Measurements from ENCODE around the gene CHRNA4.

Gene CHRNA4

DNA sequence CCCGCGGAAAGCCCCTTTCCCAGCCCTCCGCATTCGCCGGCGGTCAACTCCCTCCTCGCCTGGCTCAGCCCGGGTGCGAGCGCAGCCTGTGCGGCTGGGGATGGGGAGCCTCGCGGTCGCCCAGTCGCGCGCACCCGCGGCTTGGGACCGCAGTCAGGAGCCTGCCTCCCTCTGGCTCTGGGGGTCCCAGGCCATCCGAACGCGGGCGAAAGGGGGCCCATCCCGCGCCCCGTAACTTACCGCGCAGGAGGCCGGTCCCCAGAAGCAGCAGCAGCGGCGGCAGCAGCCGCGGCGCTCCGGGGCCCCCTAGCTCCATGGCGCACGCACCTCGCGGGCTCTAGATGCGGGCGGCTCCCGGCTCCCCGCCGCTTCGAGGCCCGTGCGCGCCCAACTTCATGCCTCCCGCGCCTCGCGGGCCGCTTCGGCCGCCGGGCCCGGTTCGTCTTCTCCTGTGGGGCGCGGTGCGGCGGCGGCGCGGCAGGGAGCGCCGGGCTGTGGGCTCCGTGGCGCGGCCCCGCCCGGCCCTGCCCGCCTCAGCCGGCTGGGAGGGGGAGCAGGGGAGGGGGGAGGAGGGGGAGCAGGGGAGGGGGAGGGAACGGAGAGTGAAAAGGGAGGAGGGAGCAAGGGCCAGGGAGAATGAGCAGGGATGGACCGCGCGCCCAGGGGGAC is at the start of gene CHRNA4:
Gene CHRNA4 (minus strand): TSS at position 500 of the 669 bp plus-strand sequence. CDS start 184 bp downstream, at position 316.
- no peaks in the 10 kb centered on the region for H4K20me1 ChIP-seq (ENCODE audit: insufficient read depth, low read length)
- no peak within 1 kb of the TSS for H3K27ac ChIP-seq (ENCODE audit: low read length)
- H3K9ac ChIP-seq (ENCODE audit: low read length) = no peak within 1 kb of the TSS
- no peak within 1 kb of the TSS for H3K4me2 ChIP-seq (ENCODE audit: low read length)
- H3K79me2 ChIP-seq (ENCODE audit: low read length) = no peaks in the 10 kb centered on the region
- H3K4me3 ChIP-seq (ENCODE audit: low read length) = no peak within 1 kb of the TSS
- no peaks in the 10 kb centered on the region for H3K27me3 ChIP-seq (ENCODE audit: low read depth, low read length)
- no peaks in the 10 kb centered on the region for H3K9me3 ChIP-seq (ENCODE audit: insufficient read depth, low read length)
- H3K36me3 ChIP-seq (replicated peaks; ENCODE audit: low read depth, low read length) = no peaks in the 10 kb centered on the region
- no peaks in the 10 kb centered on the region for H3K4me1 ChIP-seq (ENCODE audit: low read length)
- no peak within 1 kb of the TSS for H2AFZ ChIP-seq (ENCODE audit: low read depth, low read length)
- TF ChIP-seq, protein P1, sequence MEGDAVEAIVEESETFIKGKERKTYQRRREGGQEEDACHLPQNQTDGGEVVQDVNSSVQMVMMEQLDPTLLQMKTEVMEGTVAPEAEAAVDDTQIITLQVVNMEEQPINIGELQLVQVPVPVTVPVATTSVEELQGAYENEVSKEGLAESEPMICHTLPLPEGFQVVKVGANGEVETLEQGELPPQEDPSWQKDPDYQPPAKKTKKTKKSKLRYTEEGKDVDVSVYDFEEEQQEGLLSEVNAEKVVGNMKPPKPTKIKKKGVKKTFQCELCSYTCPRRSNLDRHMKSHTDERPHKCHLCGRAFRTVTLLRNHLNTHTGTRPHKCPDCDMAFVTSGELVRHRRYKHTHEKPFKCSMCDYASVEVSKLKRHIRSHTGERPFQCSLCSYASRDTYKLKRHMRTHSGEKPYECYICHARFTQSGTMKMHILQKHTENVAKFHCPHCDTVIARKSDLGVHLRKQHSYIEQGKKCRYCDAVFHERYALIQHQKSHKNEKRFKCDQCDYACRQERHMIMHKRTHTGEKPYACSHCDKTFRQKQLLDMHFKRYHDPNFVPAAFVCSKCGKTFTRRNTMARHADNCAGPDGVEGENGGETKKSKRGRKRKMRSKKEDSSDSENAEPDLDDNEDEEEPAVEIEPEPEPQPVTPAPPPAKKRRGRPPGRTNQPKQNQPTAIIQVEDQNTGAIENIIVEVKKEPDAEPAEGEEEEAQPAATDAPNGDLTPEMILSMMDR (IDR thresholded peaks at IDR 0.05; ENCODE audit: low read depth, low read length) = no peak
- no peak for TF ChIP-seq EZH2phosphoT487 (IDR thresholded peaks at IDR 0.05; ENCODE audit: low read depth)

DNA sequence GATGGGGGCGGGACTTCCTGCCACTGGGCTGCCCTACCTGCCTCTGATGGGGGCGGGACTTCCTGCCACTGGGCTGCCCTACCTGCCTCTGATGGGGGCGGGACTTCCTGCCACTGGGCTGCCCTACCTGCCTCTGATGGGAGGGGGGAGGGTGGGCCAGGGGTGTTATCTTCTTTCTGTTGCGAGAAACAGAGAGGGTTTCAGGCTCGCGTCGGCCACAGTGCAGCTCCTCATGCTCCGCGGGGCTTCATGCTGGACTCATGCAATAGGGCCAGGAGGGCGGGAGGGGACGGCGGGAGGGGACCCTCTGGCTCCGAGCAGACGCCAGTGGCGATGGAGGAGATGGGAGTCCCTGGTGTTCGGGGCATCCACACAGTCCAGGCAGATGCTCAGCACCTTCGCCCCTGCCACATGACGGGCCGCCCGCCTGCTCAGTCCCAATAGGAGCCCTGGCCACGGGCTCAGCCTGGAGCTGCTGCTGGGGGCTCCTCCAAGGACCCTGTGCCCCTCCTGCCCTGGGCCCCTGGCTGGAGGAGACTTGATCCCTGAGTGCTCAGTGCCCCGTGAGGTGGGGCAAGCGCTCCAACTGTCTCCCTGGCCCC is 48.8 kb upstream of the CHRNA4 start:
- Histone ChIP-seq H3K9me3 (ENCODE audit: insufficient read depth, low read length) (no peaks in the 10 kb centered on the region), H3K9ac (ENCODE audit: low read length) (no peak overlapping the region), H3K27ac (ENCODE audit: low read length) (no peak overlapping the region), H2AFZ (ENCODE audit: low read depth, low read length) (no peak overlapping the region), H3K4me1 (ENCODE audit: low read length) (no peaks in the 10 kb centered on the region), H3K79me2 (ENCODE audit: low read length) (no peaks in the 10 kb centered on the region), H3K36me3 (replicated peaks; ENCODE audit: low read depth, low read length) (no peaks in the 10 kb centered on the region), H3K4me2 (ENCODE audit: low read length) (no peak overlapping the region), H3K27me3 (ENCODE audit: low read depth, low read length) (no peaks in the 10 kb centered on the region), H4K20me1 (ENCODE audit: insufficient read depth, low read length) (no peaks in the 10 kb centered on the region), H3K4me3 (ENCODE audit: low read length) (no peak overlapping the region)
- TF ChIP-seq EZH2phosphoT487 (IDR thresholded peaks at IDR 0.05; ENCODE audit: low read depth) = no peak
- TF ChIP-seq, protein P1 (IDR thresholded peaks at IDR 0.05; ENCODE audit: low read depth, low read length) = no peak

DNA sequence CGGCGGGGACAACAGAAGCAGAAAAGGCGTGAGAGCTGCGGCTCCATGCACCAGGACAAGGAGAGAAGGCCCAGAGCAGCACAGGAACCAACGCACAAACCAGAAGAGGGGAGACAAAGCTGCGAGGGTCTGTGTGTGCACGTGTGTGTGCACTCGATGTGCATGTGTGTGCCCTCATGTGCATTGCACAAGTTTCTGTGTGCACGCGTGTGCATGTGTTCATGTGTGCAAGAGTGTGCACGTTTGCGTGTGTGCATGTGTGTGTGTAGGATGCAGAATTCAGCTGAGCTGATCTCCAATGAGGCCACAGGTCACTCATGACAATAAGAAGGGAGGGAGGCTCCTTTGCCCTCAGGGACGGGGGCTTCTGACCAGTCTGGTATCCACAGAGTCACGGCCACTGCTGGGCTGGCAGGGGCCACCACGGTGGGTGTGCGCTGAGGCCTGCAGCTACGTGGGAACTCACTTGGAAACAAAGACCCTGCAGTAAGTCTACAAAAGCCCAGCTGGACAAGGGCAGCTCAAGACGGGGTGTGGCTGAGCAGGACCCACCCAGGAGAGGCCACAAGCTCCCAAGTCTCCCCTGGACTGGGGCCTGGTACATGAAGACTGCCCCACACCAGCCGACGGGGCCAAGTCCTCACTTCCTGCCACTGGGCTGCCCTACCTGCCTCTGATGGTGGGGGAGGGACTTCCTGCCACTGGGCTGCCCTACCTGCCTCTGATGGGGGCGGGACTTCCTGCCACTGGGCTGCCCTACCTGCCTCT is 48.1 kb upstream of the CHRNA4 start:
- Histone ChIP-seq H3K79me2 (ENCODE audit: low read length) (no peaks in the 10 kb centered on the region), H3K27me3 (ENCODE audit: low read depth, low read length) (no peaks in the 10 kb centered on the region), H3K9ac (ENCODE audit: low read length) (no peak overlapping the region)

More for the DNA sequence above, 48.1 kb upstream of the CHRNA4 start:
- no peaks in the 10 kb centered on the region for H3K4me1 ChIP-seq (ENCODE audit: low read length)
- no peak overlapping the region for H3K27ac ChIP-seq (ENCODE audit: low read length)
- H2AFZ ChIP-seq (ENCODE audit: low read depth, low read length) = no peak overlapping the region
- H3K36me3 ChIP-seq (replicated peaks; ENCODE audit: low read depth, low read length) = no peaks in the 10 kb centered on the region
- no peaks in the 10 kb centered on the region for H4K20me1 ChIP-seq (ENCODE audit: insufficient read depth, low read length)
- no peaks in the 10 kb centered on the region for H3K9me3 ChIP-seq (ENCODE audit: insufficient read depth, low read length)
- no peak for TF ChIP-seq EZH2phosphoT487 (IDR thresholded peaks at IDR 0.05; ENCODE audit: low read depth)
- TF ChIP-seq, protein P1 (IDR thresholded peaks at IDR 0.05; ENCODE audit: low read depth, low read length) = no peak
- no peak overlapping the region for H3K4me3 ChIP-seq (ENCODE audit: low read length)
- no peak overlapping the region for H3K4me2 ChIP-seq (ENCODE audit: low read length)

All from OCI-LY3 (cell line).